NCI-H345 (cell line): ENCODE data around the gene HCRT.
A peak's percentile ranks its signal among the peaks of the same experiment; 100 is the strongest.
"Not testable (repeated sequence)": the region's sequence is repeated elsewhere in the genome, so short reads cannot be mapped to it uniquely, and the experiment has no call there.

Experiments
- DNase-seq: peaks from one replicate; lab custom pipeline; 2025; lab: John Stamatoyannopoulos, UW

Gene HCRT

DNA sequence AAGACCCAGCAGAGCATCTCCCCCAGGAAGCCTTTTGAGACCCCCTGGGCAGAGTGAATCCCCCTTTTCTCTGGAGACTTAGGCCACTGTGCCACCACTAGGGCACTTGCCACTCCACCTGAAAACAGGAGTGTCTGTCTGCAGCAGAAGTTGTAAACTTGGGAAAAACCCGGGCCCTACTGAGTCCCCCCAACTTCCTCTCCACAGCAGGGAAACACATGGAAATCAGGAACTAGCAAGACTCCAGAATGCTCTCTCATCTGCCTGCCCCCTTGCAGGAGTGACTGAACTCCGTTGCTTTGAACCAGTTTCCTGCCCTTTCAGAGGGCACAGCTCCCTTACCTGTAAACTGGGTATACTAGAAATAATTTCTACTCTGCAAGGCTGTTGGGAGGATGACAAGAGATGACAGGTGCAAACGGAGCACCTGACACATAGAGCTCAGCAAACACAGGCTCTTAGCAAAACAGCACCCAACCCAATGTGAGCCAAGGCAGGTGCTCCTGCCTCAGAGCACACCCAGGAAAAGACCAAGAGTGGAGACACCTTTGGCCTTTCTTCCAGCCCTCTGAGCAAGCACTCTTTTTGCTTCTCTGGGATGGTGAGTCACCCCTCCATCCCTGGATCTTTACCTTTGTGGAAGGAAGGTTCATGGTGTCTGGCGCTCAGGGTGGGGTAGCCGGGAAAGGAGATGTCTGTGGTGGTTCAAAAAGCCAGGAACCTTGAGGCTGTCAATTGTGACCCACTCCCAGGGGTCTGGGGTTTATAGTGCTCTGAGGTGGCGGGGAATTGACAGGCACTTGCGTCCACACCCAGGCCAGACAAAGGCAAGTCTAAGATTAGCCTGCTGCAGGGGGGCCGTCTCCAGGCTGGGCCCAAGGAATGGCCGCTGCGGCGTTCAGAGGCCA is at the start of gene HCRT:
TSS of gene HCRT (minus strand) at position 740 of the 908 bp plus-strand sequence. CDS start at position 653, 87 bp downstream.
- DNase-seq, result peak; percentile 49

- DNase-seq, result no peak
Observed at GRCh38 chr17:42233994-42234393, 48.7 kb upstream of the HCRT start.

DNA sequence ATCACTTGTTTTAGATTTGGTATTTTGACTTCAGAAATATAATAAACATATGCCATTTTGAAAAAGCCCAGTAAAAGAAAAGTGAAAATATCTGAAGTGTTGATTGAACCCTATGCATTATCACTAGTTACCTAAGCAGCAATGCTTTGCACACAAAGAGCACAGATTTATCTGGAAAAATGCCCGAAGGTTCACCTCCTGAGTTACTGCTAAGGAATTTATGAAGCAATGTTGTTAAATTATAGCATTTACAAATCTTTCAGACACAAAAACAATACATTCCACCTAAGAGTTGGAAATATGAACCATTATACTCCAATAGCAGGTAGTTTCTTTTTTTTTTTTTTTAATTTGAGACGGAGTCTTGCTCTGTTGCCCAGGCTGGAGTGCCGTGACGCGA is 47.9 kb upstream of the HCRT start:
- no peak for DNase-seq

DNA sequence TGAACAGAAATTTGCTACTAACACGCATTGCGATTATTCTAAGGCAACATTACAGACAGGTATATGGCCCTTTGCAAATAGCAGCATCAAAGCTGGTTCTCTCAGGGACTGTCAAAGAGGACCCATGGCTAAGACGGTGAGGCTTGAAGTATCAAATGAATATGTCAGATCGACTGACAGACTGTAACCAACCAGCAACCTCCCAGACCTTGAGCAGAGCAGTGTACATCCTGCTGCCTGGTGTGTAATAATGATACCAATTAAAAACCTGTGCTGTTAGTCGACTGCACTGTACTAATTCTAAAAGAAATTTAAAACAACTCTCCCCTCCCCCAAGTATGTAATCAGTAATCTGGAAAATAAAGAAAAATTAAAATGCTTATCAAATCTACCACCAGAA is 45.0 kb upstream of the HCRT start:
- no peak for DNase-seq

DNA sequence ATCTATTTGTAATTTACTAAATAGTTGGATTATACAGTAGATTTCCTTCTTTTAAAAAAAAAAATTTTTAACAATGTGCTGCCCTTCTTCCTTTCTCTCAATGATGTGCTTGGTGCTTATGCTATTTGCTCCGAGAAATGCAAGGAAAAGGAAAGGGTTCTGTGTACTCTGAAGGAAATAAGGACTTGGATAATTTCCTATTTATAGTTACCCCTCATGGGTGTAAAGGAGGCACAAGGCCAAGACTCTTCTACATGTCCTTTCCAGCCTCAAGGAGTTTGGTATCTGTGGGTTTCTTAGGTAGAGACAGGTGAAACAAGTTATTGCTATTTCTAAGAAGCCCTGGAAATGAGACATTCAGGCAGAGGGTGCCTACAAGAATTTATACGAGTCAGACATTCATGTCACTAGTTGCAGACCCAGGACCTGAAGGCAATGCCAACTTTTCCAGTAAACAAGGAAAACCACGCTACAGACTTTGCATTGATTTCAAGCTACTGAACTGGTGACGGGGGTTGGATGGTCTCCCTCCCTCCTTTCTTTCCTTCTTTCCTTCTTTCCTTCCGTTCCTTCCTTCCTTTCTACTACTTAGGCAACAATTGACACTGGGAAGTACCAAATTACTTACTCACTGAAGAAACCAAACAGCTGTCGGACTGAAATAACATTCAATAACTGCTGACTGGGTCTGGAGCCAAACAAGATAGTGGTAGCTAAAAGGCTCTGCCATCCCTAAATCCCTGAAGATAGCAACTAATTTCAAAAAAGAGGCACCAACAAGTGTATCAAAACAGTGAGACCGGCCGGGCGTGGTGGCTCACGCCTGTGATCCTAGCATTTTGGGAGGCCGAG is 42.8 kb upstream of the HCRT start:
- no peak for DNase-seq

- no peak for DNase-seq
Observed at GRCh38 chr17:42225646-42226045, 40.4 kb upstream of the HCRT start.

DNA sequence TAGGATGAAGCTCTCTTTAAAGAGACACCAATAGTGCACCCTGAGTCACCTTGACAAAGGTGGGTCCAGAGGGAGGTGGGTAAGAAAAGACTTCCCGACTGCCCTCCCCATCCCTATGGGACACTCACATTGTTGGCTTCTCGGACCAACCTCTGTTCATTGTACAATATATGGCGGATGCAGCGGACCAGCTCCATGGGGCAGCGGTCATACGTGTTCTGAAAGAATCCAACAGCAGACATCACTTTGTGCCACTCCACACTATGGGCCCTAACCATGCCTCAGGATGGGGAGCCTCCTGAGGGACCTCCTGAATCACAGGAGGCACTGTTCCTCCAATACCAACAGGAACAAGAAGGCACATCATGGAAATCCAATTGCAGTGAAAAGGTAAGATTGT is 39.4 kb upstream of the HCRT start:
- DNase-seq, result no peak

DNA sequence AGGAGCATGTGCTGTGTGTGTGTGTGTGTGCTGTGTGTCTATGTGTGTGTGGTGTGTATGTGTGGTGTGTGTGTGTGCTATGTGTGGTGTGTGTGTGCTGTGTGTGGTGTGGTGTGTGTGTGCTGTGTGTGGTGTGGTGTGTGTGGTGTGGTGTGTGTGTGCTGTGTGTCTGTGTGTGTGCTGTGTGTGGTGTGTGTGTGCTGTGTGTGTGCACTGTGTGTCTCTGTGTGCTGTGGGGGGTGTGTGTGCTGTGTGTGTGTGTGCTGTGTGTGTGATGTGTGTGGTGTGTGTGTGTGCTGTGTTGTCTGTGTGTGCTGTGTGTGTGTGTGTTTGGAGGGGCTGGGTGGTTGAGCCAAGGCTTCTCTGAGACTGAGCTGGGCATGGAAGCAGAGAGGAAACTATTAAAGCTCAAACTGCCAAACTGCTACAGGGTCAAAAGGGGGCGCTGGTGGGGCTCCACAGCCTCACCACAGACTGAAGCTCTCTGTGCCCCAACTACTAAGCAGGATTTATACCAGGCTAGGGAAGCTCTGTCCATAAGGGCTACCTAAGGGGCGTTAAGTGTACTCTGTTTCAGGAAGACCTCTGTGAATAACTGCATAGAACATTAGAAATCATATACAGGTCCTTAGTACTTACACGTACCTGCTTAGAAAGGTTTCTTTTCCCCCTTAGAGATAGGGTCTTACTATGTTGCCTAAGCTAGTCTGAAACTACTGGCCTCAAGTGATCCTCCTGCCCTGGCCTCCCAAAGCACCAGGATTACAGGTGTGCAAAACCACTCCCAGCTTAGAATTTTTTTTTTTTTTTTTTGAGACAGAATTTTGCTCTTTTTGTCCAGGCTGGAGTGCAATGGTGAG is 36.9 kb upstream of the HCRT start:
- peak; percentile 2 for DNase-seq

DNA sequence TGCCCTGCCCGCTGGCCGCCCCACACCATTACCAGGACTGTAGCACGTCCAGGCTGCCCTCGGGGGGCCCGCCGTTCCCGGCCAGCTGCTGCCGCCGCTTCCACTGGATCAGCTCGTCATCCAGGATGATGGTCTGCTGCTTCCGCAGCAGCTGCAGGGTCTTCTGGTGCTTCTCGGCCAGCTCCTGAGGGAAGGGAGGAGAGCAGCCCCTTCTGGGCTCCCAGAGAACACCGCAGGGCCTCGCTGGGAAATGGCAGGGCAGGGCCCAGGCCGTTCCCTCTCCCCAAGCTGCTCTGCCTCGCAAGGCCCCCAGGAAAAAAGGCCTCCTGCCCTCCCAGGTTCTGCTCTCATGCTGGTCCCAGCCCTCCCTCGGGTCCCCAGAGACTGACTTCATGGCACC is 34.0 kb upstream of the HCRT start:
- not testable (repeated sequence) for DNase-seq

- no peak for DNase-seq
Observed at GRCh38 chr17:42214156-42214555, 28.9 kb upstream of the HCRT start.

DNA sequence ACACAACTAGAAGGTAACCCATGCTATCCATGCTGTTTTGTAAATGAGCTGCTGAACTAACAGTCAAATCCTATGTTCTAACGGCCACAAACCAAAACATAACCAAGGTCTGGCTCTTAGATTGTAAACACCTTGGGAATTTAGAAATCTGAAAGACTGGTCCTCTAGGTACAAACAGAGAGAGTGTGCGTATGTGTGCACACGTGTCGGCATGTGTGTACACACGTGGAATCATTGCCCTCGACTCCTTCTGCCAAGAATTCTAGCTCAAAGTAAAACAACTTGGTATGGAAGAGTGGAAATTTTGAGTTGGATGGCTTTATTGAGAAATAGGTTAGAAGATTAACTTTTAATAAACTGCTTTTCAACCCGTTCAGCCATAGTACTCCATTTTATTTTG is 27.1 kb upstream of the HCRT start:
- DNase-seq, result no peak

DNA sequence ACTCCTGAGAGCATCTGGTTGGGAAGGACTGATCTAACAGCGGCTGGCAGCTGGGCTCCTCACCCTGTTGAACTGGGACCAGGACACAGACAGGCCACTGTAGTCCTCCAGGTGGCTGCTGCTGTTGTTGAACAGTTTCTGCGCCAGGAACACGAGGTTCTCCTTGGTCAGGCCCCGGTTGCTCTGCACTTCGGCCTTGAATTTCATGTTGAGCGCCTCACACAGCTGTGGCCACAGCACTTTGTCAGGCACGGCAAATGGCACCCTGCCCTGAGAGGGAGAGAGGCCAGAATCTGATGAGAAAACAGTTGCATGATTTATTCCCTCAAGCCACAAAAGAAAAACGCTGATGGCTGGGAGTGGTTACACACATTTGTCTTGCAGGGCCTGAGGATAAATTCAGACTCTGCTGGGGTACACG is 26.7 kb upstream of the HCRT start:
- DNase-seq, result not testable (repeated sequence)

DNA sequence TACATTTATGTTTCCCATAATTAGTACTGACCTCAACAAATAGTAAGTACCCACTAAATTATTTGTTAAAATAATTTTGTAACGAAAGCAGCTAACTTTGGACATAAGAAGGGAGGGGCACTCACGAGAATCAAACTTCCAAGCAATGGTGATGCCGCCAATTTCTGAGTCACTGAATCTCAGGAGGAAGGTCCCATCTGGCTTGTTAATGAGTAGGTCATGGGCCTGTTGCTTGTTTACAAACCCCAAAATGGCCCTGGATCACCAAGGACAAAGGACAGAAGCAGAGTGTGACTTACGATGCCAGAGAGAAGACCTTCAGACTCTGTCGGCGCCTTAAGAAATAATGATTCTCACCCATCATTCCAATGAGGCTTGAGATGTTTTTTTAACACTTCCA is 24.8 kb upstream of the HCRT start:
- DNase-seq, result no peak

DNA sequence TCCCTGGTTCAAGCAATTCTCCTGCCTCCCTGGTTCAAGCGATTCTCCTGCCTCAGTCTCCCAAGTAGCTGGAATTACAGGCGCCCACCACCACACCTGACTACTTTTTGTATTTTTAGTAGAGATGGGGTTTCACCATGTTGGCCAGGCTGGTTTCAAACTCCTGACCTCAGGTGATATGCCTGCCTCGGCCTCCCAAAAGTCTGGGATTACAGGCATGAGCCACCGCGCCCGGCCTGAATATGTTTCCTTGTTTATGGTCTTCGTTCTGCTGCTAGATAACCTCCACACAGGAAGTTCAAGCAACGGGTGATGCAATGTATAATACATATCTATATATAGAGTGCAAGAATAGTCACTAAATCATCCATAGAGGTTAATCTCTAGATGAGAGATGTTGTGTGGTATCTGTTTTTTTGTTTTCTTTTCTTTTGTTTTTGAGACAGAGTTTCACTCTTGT is 20.9 kb upstream of the HCRT start:
- not testable (repeated sequence) for DNase-seq

GRCh38 chr17:42203354-42203753 is 18.1 kb upstream of the HCRT start:
- no peak for DNase-seq

- DNase-seq, result no peak
Observed at GRCh38 chr17:42202696-42203095, 17.4 kb upstream of the HCRT start.

DNA sequence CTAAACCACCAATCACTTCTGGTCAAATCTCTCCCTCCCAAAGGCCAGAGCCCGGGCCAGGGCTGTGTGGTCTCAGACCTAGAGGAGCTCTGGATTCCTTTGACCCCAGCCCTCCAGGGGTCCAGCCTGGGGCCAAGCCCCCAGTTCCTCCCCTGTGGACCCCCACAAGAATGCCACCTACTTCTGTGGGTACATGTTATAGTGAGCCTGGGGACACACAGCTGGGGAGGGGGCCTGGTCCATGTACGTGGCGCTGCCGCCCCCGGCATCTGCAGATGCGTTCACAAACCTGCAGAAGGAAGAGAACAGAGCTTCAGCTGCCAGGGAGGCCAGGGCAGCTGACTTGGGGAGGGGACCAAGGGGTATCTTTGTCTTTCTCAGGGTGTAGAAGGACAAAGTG is 16.9 kb upstream of the HCRT start:
- no peak for DNase-seq

GRCh38 chr17:42201458-42201772 is 16.2 kb upstream of the HCRT start:
- no peak for DNase-seq

DNA sequence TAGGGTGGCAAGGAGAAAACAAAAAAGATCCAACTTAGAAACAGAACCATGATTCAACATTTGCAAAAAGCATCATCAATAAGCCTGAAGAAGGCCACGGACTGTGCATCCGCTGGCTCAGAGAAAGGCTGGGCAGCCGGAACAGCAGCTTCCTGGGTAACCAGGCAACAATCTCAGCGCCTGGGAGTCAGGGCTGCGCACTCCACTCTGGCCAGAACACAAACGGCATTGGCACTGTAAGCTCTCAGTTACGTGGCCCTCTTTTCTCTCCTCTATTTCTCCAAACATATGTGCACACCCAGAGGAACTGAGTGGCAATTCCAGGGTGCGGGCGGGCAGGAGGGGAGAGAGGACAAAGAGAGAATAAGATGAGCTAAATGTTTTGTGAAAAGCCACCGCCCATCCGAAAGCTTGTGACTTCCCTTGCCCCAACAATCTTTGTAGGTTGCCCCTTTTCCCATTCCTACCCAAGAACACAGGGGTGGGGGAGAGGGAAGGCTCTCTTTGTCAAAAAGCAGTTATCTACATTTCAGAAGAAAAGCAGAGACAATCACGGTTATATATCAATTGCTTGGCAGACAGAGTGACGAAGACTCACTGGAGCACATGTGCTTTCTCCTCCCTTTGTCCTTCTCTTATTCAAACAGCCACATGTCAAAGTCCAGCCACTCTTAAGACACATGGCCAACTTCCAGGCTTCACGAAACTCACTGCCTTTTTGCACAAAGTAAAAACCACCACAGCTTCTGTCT is 15.6 kb upstream of the HCRT start:
- no peak for DNase-seq

DNA sequence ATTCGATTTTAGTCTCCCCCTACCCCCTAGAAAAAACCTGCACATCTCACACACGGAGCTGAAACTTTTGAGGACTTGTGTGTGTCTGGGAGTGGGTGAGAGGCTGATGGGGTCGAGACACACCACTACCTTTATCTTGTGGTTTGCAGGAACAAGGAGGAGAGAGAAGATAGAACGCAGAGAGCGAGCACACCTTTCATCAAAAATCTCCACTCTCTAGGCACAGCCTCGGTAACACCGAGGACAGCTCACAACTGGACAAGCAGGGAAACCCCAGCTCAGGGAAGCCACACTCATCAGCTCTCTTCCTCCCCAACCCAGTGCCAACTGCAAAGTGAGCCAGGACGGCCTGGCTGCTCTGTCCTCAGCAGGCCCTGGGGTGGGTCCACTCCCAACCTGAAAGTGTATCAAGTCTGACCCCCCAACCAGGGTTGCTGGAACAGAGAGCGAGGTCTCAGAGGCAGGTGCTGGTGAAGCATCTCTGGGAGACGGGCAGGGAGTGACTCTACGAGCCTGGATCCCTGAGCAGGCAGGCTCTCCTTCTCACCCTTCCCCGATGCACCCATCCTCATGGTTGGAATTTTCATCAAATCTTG is 14.3 kb upstream of the HCRT start:
- no peak for DNase-seq

- no peak for DNase-seq
Observed at GRCh38 chr17:42198897-42199296, 13.6 kb upstream of the HCRT start.
